GM13977 (cell line): ENCODE measurements around the gene CDC45.

Experiments used
- DNase-seq: peaks from one replicate; pipeline ENCODE4 v3.0.0; 2012; ENCODE audit warnings: low spot score
- in situ Hi-C: fragments of 300-500 bp; cut with MboI; formaldehyde crosslinking; loops from one replicate; pipeline ENCODE4 v1.12.0; 2022; ENCODE audit warnings: low sequenced_read_pairs, low pct_unique_long_range_greater_than_20kb, mixed read lengths, inconsistent platforms; ENCODE audit not compliant: unreplicated experiment
- TF ChIP-seq, protein P1 (sequence below): IDR thresholded peaks from 2 replicates; pipeline ENCODE4 v1.5.1; 2012; ENCODE audit warnings: mild to moderate bottlenecking, control low read depth; ENCODE audit not compliant: insufficient read depth; ENCODE audit errors: extremely low read depth, missing control alignments

CDC45 gene

DNA sequence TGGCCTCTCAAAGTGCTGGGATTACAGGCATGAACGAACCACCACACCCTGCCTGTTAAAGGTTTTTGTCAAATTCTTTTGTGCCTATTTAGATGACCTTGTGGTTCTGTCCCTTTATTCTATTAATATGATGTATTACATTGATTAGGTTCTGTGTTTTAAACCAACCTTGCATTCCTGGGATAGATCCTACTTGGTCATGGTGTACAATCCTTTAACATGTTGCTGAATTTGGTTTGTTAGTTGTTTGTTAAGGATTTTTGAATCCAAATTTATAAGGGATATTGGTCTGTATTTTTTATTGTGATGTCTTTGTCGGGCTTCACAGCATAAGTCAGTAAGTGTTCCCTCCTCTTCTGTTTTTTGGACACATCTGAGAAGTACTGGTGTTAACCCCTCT, 73.5 kb downstream of the CDC45 start:
- TF ChIP-seq, protein P1, sequence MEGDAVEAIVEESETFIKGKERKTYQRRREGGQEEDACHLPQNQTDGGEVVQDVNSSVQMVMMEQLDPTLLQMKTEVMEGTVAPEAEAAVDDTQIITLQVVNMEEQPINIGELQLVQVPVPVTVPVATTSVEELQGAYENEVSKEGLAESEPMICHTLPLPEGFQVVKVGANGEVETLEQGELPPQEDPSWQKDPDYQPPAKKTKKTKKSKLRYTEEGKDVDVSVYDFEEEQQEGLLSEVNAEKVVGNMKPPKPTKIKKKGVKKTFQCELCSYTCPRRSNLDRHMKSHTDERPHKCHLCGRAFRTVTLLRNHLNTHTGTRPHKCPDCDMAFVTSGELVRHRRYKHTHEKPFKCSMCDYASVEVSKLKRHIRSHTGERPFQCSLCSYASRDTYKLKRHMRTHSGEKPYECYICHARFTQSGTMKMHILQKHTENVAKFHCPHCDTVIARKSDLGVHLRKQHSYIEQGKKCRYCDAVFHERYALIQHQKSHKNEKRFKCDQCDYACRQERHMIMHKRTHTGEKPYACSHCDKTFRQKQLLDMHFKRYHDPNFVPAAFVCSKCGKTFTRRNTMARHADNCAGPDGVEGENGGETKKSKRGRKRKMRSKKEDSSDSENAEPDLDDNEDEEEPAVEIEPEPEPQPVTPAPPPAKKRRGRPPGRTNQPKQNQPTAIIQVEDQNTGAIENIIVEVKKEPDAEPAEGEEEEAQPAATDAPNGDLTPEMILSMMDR: no peak
- no peak for DNase-seq
- in situ Hi-C loops: no loop called here

DNA sequence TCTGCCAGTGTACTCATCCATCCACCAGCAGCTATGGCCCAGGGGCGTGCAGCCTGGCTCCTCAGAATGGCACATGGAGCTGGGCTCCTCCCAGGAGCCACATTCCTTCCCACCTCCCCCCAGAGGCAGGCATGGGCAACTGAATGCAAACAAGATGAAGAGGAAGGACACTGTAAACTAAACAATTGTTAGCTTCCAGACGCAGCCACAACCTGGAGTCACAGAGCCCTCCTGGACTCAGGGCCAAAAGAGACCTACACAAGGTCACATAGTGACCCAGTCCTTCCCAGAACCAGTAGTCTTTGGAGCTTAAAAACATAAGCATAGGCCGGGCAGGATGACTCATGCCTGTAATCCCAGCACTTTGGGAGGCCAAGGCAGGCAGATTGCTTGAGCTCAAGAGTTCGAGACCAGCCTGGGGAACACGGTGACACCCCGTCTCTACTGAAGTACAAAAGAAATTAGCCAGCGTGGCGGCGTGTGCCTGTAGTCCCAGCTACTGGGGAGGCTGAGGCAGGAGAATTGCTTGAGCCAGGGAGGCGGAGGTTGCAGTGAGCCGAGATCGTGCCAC, 75.2 kb downstream of the CDC45 start:
- in situ Hi-C loops: no loop called here
- DNase-seq: no peak

DNA sequence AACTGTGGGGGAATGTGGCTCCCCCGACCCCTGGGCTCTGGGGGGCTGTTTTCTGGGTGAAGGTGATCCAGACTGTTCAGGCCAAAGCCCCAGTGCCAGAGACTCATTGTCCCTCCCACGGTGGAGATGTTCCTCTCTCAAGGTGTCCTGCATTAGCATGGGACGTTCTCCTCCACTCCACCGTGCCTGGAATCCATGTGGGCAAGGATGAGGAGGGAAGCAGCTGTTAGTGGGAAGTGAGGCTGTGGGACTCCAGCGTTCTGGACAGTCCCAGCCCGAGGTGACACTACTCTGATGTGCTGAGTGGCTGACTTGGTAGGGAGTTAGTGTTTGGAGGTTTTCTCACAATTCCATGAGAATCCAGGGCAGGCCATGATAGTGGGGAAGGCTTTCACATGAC, 75.9 kb downstream of the CDC45 start:
- in situ Hi-C loops: no loop called here
- DNase-seq: no peak
- TF ChIP-seq, protein P1: no peak

More for the DNA sequence above, 75.2 kb downstream of the CDC45 start:
- TF ChIP-seq, protein P1: no peak

DNA sequence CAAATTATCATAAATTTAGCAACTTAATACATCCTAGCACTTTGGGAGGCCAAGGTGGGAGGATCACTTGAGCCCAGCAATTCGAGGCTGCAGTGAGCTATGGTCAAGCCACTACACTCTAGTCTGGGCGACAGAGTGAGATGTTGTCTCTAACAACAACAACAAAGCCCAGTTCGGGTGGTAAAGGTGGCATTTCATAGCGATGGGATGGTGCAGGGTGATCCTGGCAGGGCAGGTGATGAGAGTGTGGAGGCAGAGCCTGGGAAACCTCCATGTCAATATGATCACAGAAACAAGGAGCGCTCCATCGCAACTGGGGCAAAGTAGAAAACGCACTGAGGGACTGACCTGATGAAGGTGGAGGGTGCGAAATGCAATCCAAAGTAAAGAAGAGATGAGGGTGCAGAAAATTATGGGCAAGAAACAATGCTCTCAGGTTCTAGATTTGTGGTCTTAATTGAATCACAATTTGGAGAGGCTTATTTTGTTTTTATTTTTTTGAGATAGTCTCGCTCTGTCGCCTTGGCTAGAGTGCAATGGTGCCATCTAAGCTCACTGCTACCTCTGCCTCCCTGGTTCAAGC, 77.3 kb downstream of the CDC45 start:
- TF ChIP-seq, protein P1: no peak
- in situ Hi-C loops: no loop called here
- no peak for DNase-seq

DNA sequence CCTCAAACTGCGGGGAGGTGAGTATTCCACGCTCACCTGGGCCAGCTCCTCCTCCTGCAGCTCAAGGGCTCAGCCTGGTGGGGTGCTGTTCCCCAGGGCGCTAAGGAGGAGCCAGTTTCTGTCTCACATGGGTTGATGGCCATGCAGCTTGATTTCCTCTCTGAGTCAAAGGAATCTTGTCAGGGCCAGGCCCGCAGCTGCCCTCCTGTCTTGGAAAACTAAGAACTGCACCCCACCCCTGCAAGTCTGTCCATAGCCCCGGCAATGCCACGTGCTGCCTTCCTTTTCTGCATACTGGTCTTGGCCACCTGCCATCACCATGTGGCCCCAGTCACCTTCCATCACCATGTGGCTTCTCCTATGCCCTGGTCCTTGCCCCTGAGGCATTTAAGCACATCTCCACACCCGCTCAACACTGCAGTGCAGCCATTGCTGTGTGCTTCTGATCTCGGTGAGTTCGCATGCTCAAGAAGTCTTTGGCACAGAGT, 79.6 kb downstream of the CDC45 start:
- in situ Hi-C loops: no loop called here
- no peak for DNase-seq
- TF ChIP-seq, protein P1: no peak

DNA sequence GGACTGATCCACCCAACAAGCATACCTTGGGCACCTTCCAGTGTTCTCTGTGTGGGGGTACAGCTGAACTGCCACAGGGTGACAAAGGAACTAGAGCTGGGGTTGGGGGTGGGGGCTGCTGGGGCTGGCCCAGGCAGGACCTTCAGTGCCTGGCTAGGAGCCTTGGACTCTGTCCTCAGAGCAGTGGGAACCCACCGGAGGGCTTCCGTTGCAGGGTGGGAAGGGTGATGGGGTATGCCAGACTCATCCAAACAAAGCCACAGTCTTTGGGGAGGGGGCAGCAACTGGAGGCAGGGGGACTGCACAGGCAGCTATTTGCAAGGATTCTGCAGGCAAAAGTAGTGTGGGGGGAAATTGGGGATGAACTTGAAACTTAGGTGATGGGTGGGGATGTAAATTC, 80.2 kb downstream of the CDC45 start:
- DNase-seq: no peak
- in situ Hi-C loops: no loop called here
- TF ChIP-seq, protein P1: no peak
